HG03135 (cell line): ENCODE measurements around the gene TOR1A.

ENCODE experiments used
- ATAC-seq: cut with Tn5 transposase; IDR thresholded peaks from one replicate; pipeline ENCODE4 v1.9.1; 2021; ENCODE audit warnings: mild to moderate bottlenecking, moderate library complexity; ENCODE audit not compliant: unreplicated experiment

Gene TOR1A

DNA sequence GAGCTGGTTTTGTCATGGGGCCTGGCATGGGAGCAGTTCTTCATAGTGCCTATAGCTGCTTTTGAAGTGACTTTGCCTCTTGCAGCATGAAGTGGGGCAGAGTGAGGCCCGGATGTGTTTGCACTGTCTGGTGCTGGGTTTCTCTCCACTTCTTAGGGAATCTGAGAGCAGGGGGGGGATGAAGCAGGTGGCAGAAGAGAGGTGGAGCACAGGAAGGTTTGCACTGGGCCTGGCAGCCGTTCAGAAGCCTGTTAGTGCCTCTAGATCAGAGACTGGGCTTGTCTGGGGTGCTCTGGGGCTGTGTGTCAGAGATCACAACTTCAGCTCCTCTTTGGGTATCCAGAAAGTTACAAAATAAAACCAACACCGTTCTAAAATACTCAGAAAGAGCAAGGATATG is 29.7 kb upstream of the TOR1A start:
- ATAC-seq, result no peak

GRCh38 chr9:129852579-129852978 is 28.6 kb upstream of the TOR1A start:
- ATAC-seq, result no peak

GRCh38 chr9:129851821-129852220 is 27.9 kb upstream of the TOR1A start:
- no peak for ATAC-seq

GRCh38 chr9:129850821-129851550 is 27.1 kb upstream of the TOR1A start:
- ATAC-seq, result no peak

DNA sequence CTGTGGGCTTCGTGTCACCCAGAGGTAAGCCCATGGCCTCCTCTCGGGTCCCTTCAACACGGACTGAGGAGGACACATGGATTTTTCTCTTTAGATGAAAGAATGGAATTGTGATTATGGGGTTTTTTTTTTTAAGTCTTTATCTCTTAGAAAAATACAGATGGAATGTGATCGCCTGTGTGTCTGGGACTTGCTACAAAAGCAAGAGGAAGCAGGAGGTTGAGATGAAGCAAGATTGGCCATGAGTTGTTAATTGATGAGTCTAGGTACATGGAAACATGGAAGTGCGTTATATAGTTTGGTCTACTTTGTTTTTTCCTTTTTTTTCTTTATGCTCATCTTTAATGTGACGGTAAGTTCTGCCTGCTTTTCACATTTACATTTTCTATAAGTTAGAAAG is 26.0 kb upstream of the TOR1A start:
- ATAC-seq, result no peak

DNA sequence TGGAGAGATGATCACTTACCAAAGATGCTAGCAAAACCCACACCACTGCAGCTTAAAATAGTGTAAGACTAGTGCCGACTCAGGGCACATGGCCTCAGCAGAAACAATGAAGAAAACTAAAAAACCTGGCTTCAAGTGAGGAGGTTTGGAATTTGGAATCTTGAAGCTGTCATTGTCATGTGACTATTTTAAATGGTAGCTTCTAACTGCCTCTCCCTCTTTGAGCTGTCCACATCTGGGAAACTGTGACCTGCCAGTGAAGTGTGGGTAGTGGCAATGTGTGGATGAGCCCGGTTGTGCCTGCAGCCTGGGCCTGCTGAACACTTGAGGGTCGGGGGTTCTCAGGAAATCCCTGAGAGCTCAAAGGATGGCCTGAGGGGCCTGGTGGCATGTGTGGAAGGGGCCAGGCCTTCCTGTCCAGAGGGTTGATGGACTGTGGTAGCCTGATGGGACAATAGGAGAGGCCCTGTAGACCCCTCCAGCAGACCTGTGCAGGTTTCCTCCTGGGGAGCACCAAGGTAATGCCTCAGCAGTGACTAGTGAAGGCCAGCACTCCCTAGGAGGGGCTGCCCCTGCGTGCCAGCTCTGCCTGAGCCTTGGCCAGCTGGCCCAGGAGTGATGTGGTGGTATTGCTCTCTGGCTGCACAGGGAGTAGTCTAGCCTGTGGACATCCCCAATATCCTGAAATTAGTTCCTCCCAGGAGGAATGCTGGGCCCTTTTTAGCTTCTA is 24.9 kb upstream of the TOR1A start:
- ATAC-seq, result no peak

- no peak for ATAC-seq
These were observed 21.4 kb upstream of the TOR1A start for GRCh38 chr9:129845373-129845772.

- ATAC-seq, result no peak
These were observed 17.1 kb upstream of the TOR1A start for GRCh38 chr9:129841071-129841470.

GRCh38 chr9:129840034-129840433 is 16.1 kb upstream of the TOR1A start:
- ATAC-seq, result no peak

DNA sequence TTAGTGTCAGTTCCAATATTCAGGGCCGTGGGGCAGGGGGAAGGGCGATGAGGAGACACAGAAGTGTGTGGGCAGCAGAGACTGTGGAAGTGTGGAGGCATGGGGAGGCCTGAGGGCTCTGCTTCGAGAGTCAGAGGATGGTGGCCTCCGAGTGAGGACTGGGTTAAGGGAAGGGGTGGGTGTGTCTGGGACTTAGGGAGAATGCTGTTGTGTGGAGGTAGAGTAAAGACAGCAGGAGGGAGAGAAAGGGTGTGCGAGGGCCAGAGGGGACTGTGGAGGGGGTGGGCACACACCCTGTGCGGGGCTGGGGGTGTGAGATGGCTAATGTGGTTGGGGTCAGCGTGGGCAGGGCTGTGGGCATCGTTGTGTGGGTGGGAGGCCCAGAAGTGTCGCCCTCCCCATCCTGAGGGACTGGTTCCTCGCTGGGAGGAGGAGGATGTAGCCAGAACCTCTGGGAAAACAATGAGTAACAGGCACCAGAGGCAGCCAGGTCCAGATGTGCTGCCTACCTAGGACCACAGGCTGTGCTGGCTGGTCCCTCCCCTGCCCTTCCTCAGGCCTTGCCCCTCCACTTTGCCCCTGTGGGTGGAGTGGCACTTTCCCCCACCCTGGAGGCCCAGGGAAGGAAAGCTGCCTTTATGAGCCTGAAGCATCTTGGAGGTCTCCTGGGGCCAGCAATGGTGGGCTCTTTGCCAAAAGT is 15.5 kb upstream of the TOR1A start:
- no peak for ATAC-seq

DNA sequence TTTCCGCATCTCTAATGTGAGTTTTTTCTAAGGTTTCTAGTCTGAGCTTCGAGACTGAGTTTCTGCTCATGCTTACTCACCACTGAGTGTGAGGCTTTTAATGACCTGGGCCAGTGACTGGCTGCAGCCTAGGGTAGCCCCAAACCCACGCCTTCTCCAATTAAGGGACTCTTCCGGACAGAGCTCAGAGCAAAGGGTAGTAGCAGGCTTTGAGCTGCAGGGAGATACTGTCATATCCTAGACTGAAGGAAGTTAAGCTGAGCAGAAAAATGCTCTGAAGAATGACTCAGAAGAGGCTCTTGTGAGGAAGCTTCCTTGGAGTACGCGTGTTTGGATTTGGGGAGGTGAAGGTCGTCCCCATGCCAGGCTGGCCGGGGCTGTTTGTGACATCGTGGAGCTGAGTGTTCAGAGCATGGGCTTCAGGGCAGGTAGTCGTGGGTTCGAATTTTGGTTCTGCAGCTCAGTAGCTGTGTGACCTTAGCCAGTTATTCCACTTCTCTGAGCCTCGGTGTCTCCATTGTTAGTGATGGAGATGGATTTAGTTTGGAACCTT is 14.8 kb upstream of the TOR1A start:
- no peak for ATAC-seq

- ATAC-seq, result no peak
These were observed 12.5 kb upstream of the TOR1A start for GRCh38 chr9:129836311-129837007.

DNA sequence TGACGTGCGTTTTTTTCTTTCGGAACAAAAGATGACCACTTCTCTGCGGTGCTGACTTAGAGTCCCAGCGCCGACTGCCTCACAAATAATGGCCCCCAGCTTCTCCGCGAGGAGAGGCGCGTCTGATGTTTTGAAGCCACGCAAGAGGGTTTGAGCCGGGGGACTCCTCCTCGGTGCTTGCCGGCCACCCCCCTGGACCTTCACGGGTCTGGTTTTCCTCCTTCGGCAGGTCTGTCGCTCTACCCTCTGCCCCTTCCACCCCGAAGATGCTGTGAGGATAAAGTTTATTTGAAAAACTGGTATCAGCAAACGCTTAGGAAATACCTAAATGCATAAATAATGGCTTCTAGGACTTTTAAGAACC is 11.9 kb upstream of the TOR1A start:
- peak; percentile 4 for ATAC-seq

GRCh38 chr9:129835128-129835859 is 11.4 kb upstream of the TOR1A start, which contains the start of the genes C9orf78 and USP20:
Gene C9orf78, minus strand, starts transcription at chr9:129835275. Its CDS starts 54 bp downstream, at chr9:129835221.
Gene USP20, plus strand, starts transcription at chr9:129835458. Its CDS starts 17,098 bp downstream, at chr9:129852556.
- ATAC-seq, result peak; percentile 94

DNA sequence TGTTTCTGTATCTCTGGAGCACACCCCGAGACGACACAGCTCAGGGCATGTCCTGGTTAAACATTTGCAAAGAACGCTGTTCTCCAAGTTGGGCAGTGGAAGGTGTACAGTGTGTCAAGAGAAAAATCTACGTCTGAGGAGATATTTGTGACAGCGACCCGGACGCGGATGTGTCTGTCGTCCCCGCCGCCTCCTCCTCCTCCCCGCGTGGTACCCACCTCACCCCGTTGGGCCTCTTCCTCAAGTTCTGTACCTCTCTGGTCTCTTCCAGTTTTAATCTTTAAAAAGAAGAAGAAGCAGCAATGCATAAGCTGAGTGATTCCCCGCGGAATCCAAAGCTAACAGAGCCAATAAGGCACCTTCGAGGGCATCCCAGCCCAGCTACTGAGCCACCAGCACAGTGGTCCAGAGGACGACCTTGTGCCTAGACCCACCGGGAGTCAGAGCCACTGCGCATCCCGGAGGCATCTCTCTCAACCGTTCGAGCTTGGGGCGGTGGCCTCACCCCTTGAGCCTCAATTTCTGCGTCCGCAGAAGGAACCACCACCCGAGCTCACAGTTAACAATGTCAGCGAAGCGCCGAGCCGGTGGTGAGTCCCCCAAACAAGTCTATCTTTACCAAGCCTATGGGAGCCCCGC is 10.7 kb upstream of the TOR1A start:
- peak; percentile 24 for ATAC-seq

DNA sequence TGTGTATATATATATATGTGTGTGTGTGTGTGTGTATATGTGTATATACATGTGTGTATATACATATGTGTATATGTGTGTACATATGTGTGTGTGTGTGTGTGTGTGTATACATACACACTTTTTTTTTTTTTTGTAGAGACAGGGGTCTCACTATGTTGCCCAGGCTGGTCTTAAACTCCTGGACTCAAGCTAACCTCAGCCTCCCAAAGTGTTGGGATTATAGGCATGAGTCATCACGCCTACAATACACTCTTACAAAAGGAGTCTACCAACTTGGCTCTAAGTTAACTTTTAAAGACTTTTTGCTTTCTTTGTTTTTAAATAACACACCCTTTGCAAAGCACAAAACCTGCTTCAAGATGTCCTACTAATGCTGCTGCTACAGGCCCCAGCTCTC is 9.0 kb upstream of the TOR1A start:
- ATAC-seq, result no peak

DNA sequence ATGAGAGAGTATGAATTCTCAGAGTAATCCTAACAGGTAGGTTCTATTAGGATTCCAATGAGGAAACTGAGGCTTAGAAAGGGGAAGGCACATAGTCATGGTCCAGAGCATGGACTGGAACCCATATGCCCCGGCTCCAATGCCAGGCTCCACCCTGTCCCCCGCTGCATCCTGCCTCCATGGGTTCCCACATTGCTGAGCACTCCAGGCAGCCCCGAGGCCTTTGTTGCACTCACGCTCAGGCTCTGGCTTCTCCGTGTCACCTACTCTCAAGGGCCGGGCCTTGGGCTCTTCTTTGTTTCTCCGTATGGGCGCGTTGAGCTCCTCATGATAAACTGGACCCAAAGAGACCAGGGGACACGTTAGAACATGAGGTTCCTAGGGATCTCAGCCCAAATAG is 5.0 kb upstream of the TOR1A start:
- ATAC-seq, result no peak

- ATAC-seq, result no peak
These were observed 4.1 kb upstream of the TOR1A start for GRCh38 chr9:129828051-129828450.

- no peak for ATAC-seq
These were observed 2.8 kb upstream of the TOR1A start for GRCh38 chr9:129826759-129827158.

DNA sequence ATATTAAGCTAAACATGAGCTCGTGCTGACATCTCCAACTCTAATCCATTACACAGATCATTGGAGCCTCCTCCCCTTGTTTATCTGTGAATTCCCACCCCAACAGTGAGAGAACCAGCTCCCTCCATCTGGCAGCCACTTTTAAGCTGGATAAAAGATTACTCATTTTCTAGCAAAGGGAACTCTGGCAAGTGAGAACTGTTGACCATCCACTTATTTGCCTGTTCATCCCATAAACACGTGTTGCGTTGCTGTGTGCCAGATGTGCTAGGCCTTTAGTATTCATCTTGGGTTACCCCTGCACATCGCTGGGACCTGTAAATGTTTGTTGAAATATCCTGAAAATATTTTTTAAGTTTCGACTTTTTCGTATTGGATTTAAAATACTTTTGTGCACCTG is 2.4 kb upstream of the TOR1A start:
- ATAC-seq, result no peak
